Smooth muscle cell (in vitro differentiated cells): Measurements from ENCODE around the gene IER3. TPM values are rescaled to one million over a fixed set of nuclear protein-coding genes. Genes with fewer than 3 reads are reported as not detected.
"Not testable (repeated sequence)": the region's sequence is repeated elsewhere in the genome, so short reads cannot be mapped to it uniquely, and the experiment has no call there.

Experiments used
- DNase-seq: peaks from one replicate; lab custom pipeline; 2025; ENCODE audit not compliant: unreplicated experiment; lab: John Stamatoyannopoulos, UW
- H2AFZ ChIP-seq: fragments of 200-600 bp; sonication (generic); 2 replicates; pipeline ENCODE4 v1.6.0; 2016; ENCODE audit warnings: antibody characterized with exemption, low read depth, mild to moderate bottlenecking
- H3F3A ChIP-seq: fragments of 200-600 bp; sonication (generic); 2 replicates; pipeline ENCODE4 v1.6.0; 2017; ENCODE audit warnings: antibody characterized with exemption, low read depth
- H3K27ac ChIP-seq: fragments of 200-600 bp; sonication (generic); 2 replicates; pipeline ENCODE4 v1.5.1; 2016; ENCODE audit warnings: low read depth, mild to moderate bottlenecking
- H3K27me3 ChIP-seq: fragments of 200-600 bp; sonication (generic); 2 replicates; pipeline ENCODE4 v1.6.1; 2016; ENCODE audit warnings: low read depth, mild to moderate bottlenecking
- H3K36me3 ChIP-seq: fragments of 200-600 bp; sonication (generic); 2 replicates; pipeline ENCODE4 v1.5.1; 2016; ENCODE audit warnings: low read depth
- H3K4me1 ChIP-seq: fragments of 200-600 bp; sonication (generic); 2 replicates; pipeline ENCODE4 v1.5.1; 2016; ENCODE audit warnings: low read depth
- H3K4me2 ChIP-seq: fragments of 200-600 bp; sonication (generic); 2 replicates; pipeline ENCODE4 v1.6.0; 2016; ENCODE audit warnings: mild to moderate bottlenecking
- H3K4me3 ChIP-seq: fragments of 200-600 bp; sonication (generic); 2 replicates; pipeline ENCODE4 v1.5.1; 2016; ENCODE audit warnings: mild to moderate bottlenecking
- H3K79me2 ChIP-seq: fragments of 200-600 bp; sonication (generic); 2 replicates; pipeline ENCODE4 v1.6.0; 2016; ENCODE audit warnings: low read depth, mild to moderate bottlenecking
- H3K9ac ChIP-seq: fragments of 200-600 bp; sonication (generic); 2 replicates; pipeline ENCODE4 v1.6.0; 2016; ENCODE audit warnings: low read depth
- H3K9me3 ChIP-seq: fragments of 200-600 bp; sonication (generic); replicated peaks from 2 replicates; pipeline ENCODE4 v1.5.1; 2016; ENCODE audit warnings: low read depth
- H4K20me1 ChIP-seq: fragments of 200-600 bp; sonication (generic); 2 replicates; pipeline ENCODE4 v1.6.0; 2016; ENCODE audit warnings: low read depth
- WGBS: methylation state at CpG from one replicate; pipeline ENCODE4 v1.1.7; 2016; ENCODE audit warnings: low lambda C conversion rate; 5-methylcytosine and 5-hydroxymethylcytosine counted together
- polyA plus RNA-seq: library from polyadenylated mRNA; unstranded; fragments of >200 nt; fragmentation: Nextera tagmentation; extraction: Ambion mirVana; gene quantifications from 2 replicates; pipeline ENCODE4 v1.2.1, GENCODE V29; 2016
- total RNA-seq: library from RNA; depleted of rRNA; stranded (reverse); fragments of >200 nt; gene quantifications from 2 replicates; pipeline ENCODE4 v1.2.3, GENCODE V29; 2014
- TF ChIP-seq, protein P1 (sequence below): fragments of 200-600 bp; sonication (generic); IDR thresholded peaks from 2 replicates; pipeline ENCODE4 v1.5.1; 2017; ENCODE audit warnings: borderline replicate concordance, mild to moderate bottlenecking, antibody characterized with exemption; ENCODE audit not compliant: insufficient read depth, poor library complexity, severe bottlenecking

The IER3 gene
- total and polyA plus RNA-seq, 2 experiments from 2014 or later, result 736 to 811 TPM

DNA sequence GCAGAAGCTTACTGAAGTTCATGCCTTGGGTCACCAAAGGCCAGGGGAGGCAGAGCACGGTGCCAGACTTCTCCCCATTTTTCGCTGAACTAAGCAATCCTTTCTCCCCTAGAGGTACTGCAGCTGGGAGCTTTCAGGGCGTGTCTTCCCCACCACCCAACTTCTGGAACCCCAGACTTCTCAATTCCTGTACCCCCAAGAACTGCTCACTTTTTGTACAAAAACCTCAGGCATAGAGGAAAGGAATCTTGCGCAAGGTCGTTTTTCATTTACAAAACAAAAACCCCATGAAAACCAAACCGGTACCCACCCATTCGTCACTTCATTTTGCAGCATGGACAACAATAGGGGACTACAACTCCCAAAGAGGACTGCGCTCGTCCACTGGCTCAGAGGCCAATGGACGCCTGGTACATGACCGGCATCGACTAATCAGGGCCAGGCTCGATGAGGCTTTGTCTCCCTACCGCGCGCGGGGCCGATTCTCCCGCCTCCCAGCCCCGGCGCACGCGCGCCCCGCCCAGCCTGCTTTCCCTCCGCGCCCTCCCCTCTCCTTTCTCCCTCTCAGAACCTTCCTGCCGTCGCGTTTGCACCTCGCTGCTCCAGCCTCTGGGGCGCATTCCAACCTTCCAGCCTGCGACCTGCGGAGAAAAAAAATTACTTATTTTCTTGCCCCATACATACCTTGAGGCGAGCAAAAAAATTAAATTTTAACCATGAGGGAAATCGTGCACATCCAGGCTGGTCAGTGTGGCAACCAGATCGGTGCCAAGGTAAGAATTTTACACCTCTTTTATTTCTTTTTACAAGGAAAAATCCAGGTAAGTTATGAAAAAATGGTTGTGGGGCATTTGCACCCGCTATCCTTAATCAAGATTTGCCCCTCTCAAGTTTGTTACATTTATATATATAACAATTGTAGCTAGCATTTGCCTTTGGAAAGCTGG is 24.3 kb downstream of the IER3 start, which contains the start of gene TUBB:
Gene TUBB, plus strand, starts transcription at position 562 of the 947 bp plus-strand sequence. Its CDS starts 155 bp downstream, at position 717.
- Histone ChIP-seq H3K27me3 (no peaks in the 10 kb centered on the region), H3K4me3 (peak within 1 kb of the TSS; percentile 83), H3K36me3 (no peaks in the 10 kb centered on the region), H3K9me3 (no peaks in the 10 kb centered on the region), H3K4me2 (peak within 1 kb of the TSS; percentile 84), H2AFZ (peak within 1 kb of the TSS; percentile 23), H3K9ac (peak within 1 kb of the TSS; percentile 80), H3K27ac (peak within 1 kb of the TSS; percentile 93), H3K79me2 (peaks cover 67% of the 10 kb centered on the region), H4K20me1 (peaks cover 39% of the 10 kb centered on the region), H3K4me1 (peaks cover 32% of the 10 kb centered on the region), H3F3A (peaks cover 36% of the 10 kb centered on the region)
- TF ChIP-seq, protein P1, sequence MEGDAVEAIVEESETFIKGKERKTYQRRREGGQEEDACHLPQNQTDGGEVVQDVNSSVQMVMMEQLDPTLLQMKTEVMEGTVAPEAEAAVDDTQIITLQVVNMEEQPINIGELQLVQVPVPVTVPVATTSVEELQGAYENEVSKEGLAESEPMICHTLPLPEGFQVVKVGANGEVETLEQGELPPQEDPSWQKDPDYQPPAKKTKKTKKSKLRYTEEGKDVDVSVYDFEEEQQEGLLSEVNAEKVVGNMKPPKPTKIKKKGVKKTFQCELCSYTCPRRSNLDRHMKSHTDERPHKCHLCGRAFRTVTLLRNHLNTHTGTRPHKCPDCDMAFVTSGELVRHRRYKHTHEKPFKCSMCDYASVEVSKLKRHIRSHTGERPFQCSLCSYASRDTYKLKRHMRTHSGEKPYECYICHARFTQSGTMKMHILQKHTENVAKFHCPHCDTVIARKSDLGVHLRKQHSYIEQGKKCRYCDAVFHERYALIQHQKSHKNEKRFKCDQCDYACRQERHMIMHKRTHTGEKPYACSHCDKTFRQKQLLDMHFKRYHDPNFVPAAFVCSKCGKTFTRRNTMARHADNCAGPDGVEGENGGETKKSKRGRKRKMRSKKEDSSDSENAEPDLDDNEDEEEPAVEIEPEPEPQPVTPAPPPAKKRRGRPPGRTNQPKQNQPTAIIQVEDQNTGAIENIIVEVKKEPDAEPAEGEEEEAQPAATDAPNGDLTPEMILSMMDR, result no peak
- peak; percentile 81 for DNase-seq
- WGBS, result under 1% methylated on average over 35 of the region's 38 CpGs

DNA sequence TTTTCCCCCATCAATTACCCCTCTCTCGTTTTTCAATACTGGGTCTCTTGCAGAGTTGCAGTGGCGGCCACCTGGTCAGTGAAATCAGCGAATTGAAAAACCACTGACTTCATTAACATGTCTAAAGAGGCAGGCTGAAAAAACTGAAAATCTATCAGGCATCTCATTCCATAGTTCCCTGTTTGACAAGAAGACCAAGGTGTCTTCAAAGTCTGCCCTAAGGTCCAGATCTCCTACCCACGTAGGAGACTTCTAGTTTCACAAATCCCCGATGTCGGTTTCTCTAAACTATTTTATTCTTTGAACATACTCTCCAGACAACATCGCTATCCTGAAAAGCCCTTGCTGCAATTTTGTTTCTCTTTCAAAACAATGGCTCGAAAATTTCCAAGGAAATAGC is 25.0 kb downstream of the IER3 start:
- peak overlapping the region; percentile 83 for H3K4me3 ChIP-seq
- peak overlapping the region; percentile 52 for H3K9ac ChIP-seq
- peaks cover 31% of the 10 kb centered on the region for H3K4me1 ChIP-seq
- H3F3A ChIP-seq, result peaks cover 29% of the 10 kb centered on the region
- H4K20me1 ChIP-seq, result peaks cover 32% of the 10 kb centered on the region
- DNase-seq, result no peak
- peak overlapping the region; percentile 78 for H3K27ac ChIP-seq
- TF ChIP-seq, protein P1, result no peak
- H2AFZ ChIP-seq, result peak overlapping the region; percentile 23
- 10% methylated on average over 8 of the region's 8 CpGs for WGBS
- no peaks in the 10 kb centered on the region for H3K27me3 ChIP-seq
- H3K36me3 ChIP-seq, result no peaks in the 10 kb centered on the region
- H3K9me3 ChIP-seq, result no peaks in the 10 kb centered on the region
- peaks cover 64% of the 10 kb centered on the region for H3K79me2 ChIP-seq
- peak overlapping the region; percentile 84 for H3K4me2 ChIP-seq

DNA sequence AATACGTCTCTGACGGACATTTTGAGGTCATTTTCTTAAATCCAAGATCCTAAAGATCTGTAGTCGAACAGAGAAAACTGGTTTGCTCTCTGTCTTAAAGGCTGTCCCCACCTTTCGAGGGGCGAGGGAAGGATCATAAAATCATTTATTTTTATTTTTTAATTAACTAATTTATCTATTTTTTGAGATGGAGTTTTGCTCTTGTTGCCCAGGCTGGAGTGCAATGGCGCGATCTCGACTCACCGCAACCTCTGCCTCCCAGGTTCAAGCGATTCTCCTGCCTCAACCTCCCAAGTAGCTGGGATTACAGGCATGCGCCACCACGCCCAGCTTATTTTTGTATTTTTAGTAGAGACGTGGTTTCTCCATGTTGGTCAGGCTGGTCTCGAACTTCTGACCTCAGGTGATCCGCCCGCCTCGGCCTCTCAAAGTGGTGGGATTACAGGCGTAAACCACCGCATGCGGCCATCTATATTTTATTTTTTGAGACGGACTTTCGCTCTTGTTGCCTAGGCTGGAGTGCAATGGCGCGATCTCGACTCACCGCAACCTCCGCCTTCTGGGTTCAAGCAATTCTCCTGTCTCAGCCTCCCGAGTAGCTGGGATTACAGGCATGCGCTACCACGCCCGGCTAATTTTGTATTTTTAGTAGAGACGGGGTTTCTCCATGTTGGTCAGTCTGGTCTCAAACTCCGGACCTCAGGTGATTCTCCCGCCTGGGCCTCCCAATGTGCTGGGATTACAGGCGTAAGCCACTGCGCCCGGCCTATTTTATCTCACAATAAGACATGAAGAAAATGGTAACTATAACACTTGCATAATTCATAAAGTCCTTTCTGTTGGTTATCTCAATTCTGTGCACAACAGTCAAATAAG is 26.3 kb downstream of the IER3 start:
- H3K4me2 ChIP-seq, result peak overlapping the region; percentile 84
- DNase-seq, H3K9me3 ChIP-seq, H3K36me3 ChIP-seq, H2AFZ ChIP-seq, H3K27me3 ChIP-seq: not testable (repeated sequence)
- H3K4me1 ChIP-seq, result peaks cover 23% of the 10 kb centered on the region
- peak overlapping the region; percentile 17 for H3K9ac ChIP-seq
- peaks cover 20% of the 10 kb centered on the region for H4K20me1 ChIP-seq
- H3K27ac ChIP-seq, result peak overlapping the region; percentile 78
- H3K4me3 ChIP-seq, result peak overlapping the region; percentile 50
- peaks cover 51% of the 10 kb centered on the region for H3K79me2 ChIP-seq
- H3F3A ChIP-seq, result peaks cover 28% of the 10 kb centered on the region
- WGBS, result 86% methylated on average over 37 of the region's 37 CpGs
